Activated naive CD8-positive, alpha-beta T cell treated with anti-CD3 and anti-CD28 coated beads, Interleukin-2, amount 50 U/mL, for 16 hours (primary cell): ENCODE data around the gene CDKAL1.
"Not testable (repeated sequence)": the region's sequence is repeated elsewhere in the genome, so short reads cannot be mapped to it uniquely, and the experiment has no call there.

Experiments
- DNase-seq: peaks from one replicate; pipeline ENCODE4 v3.0.0-alpha.2; 2020; ENCODE audit warnings: low read depth, low spot score

The CDKAL1 gene

GRCh38 chr6:20639161-20639560, 104.9 kb downstream of the CDKAL1 start:
- DNase-seq, result no peak

GRCh38 chr6:20640181-20640580, 105.9 kb downstream of the CDKAL1 start:
- no peak for DNase-seq

GRCh38 chr6:20642441-20642840, 108.2 kb downstream of the CDKAL1 start:
- no peak for DNase-seq

GRCh38 chr6:20644667-20645370, 110.6 kb downstream of the CDKAL1 start:
- no peak for DNase-seq

- DNase-seq, result not testable (repeated sequence)
These were observed 111.3 kb downstream of the CDKAL1 start for GRCh38 chr6:20645572-20645971.

GRCh38 chr6:20647585-20647984, 113.3 kb downstream of the CDKAL1 start:
- no peak for DNase-seq

GRCh38 chr6:20649696-20650470, 115.6 kb downstream of the CDKAL1 start:
- DNase-seq, result not testable (repeated sequence)

- DNase-seq, result no peak
These were observed 118.2 kb downstream of the CDKAL1 start for GRCh38 chr6:20652299-20653084.

GRCh38 chr6:20653085-20653479, 118.8 kb downstream of the CDKAL1 start:
- no peak for DNase-seq

GRCh38 chr6:20655317-20655716, 121.1 kb downstream of the CDKAL1 start:
- no peak for DNase-seq

GRCh38 chr6:20657274-20657800, 123.1 kb downstream of the CDKAL1 start:
- DNase-seq, result no peak

GRCh38 chr6:20658053-20658452, 123.8 kb downstream of the CDKAL1 start:
- no peak for DNase-seq

- no peak for DNase-seq
These were observed 124.3 kb downstream of the CDKAL1 start for GRCh38 chr6:20658516-20658915.

GRCh38 chr6:20660534-20660933, 126.3 kb downstream of the CDKAL1 start:
- no peak for DNase-seq

- no peak for DNase-seq
These were observed 127.5 kb downstream of the CDKAL1 start for GRCh38 chr6:20661721-20662120.

- DNase-seq, result no peak
These were observed 130.0 kb downstream of the CDKAL1 start for GRCh38 chr6:20664250-20664649.

GRCh38 chr6:20665290-20665689, 131.0 kb downstream of the CDKAL1 start:
- no peak for DNase-seq

- DNase-seq, result no peak
These were observed 135.5 kb downstream of the CDKAL1 start for GRCh38 chr6:20669571-20670314.

GRCh38 chr6:20670750-20671149, 136.5 kb downstream of the CDKAL1 start:
- DNase-seq, result no peak

- no peak for DNase-seq
These were observed 137.8 kb downstream of the CDKAL1 start for GRCh38 chr6:20672038-20672437.

- no peak for DNase-seq
These were observed 139.2 kb downstream of the CDKAL1 start for GRCh38 chr6:20673458-20673857.
